PFSK-1 (cell line): ENCODE results near the gene HPS5.

Experiments
- FOXP2 ChIP-seq: optimal IDR thresholded peaks from 2 replicates; pipeline ENCODE3; 2011; ENCODE audit warnings: borderline replicate concordance, control low read depth, inconsistent platforms; ENCODE audit not compliant: insufficient read depth; ENCODE audit errors: extremely low read length, extremely low read depth
- POLR2AphosphoS5 ChIP-seq: IDR thresholded peaks from 2 replicates; pipeline ENCODE4 v1.6.1; 2012; ENCODE audit warnings: low read depth, mild to moderate bottlenecking, control low read depth, low read length, moderate library complexity
- REST ChIP-seq, 2 experiments: IDR thresholded peaks; 2 replicates each; pipeline versions ENCODE4 v1.6.1 to v1.8.0; 2011 to 2012; ENCODE audit warnings: low read depth in 2 of 2, low read length in 2 of 2, control low read depth in 1 of 2, inconsistent platforms in 1 of 2, mild to moderate bottlenecking in 1 of 2, moderate library complexity in 1 of 2; ENCODE audit not compliant: insufficient read depth in 1 of 2
- SIN3A ChIP-seq: IDR thresholded peaks from 2 replicates; pipeline ENCODE4 v1.6.1; 2012; ENCODE audit warnings: mild to moderate bottlenecking, low read length, moderate library complexity, borderline replicate concordance; ENCODE audit not compliant: insufficient read depth
- TAF1 ChIP-seq: IDR thresholded peaks from 2 replicates; pipeline ENCODE4 v1.6.1; 2012; ENCODE audit warnings: low read length, control low read depth, borderline replicate concordance; ENCODE audit not compliant: insufficient read depth

Gene HPS5

GRCh38 chr11:18358646-18359045, 36.7 kb upstream of the HPS5 start:
- TF ChIP-seq SIN3A (no peak), REST (IDR thresholded peaks at IDR 0.05; ENCODE audit: insufficient read depth in 1 of 2, low read depth in 2 of 2, low read length in 2 of 2) (no peak)

GRCh38 chr11:18352581-18352980, 30.6 kb upstream of the HPS5 start:
- TF ChIP-seq FOXP2, result no peak
- no peak for TF ChIP-seq REST (IDR thresholded peaks at IDR 0.05; ENCODE audit: insufficient read depth in 1 of 2, low read depth in 2 of 2, low read length in 2 of 2)
- no peak for TF ChIP-seq POLR2AphosphoS5
- no peak for TF ChIP-seq SIN3A
- no peak for TF ChIP-seq TAF1

GRCh38 chr11:18347471-18348125, 25.7 kb upstream of the HPS5 start:
- TF ChIP-seq TAF1 (no peak), SIN3A (no peak), FOXP2 (no peak), POLR2AphosphoS5 (no peak), REST (IDR thresholded peaks at IDR 0.05; ENCODE audit: insufficient read depth in 1 of 2, low read depth in 2 of 2, low read length in 2 of 2) (no peak)

- no peak for TF ChIP-seq POLR2AphosphoS5
- TF ChIP-seq SIN3A, result no peak
- no peak for TF ChIP-seq REST (IDR thresholded peaks at IDR 0.05; ENCODE audit: insufficient read depth in 1 of 2, low read depth in 2 of 2, low read length in 2 of 2)
- no peak for TF ChIP-seq TAF1
- no peak for TF ChIP-seq FOXP2
Observed at GRCh38 chr11:18332891-18333290, 11.0 kb upstream of the HPS5 start.

- TF ChIP-seq POLR2AphosphoS5 (no peak), FOXP2 (no peak), SIN3A (no peak), TAF1 (no peak), REST (IDR thresholded peaks at IDR 0.05; ENCODE audit: insufficient read depth in 1 of 2, low read depth in 2 of 2, low read length in 2 of 2) (no peak)
Observed at GRCh38 chr11:18332302-18332701, 10.4 kb upstream of the HPS5 start.
